Epithelial cell of proximal tubule (primary cell): ENCODE measurements around the gene GPC4. TPM values are rescaled to one million over a fixed set of nuclear protein-coding genes. Genes with fewer than 3 reads are reported as not detected.

Experiments used
- DNase-seq: peaks from one replicate; pipeline ENCODE4 v3.0.0-alpha.2; 2011; ENCODE audit warnings: low read depth
- H3K4me3 ChIP-seq: 2 replicates; pipeline ENCODE4 v1.5.1; 2011; ENCODE audit warnings: low read depth, mild to moderate bottlenecking, low read length
- total RNA-seq: library from RNA; depleted of rRNA; stranded (reverse); fragments of >200 nt; gene quantifications from 2 replicates; pipeline ENCODE4 v1.2.3, GENCODE V29; 2015
- TF ChIP-seq, protein P1 (sequence below): conservative IDR thresholded peaks from 2 replicates; pipeline ENCODE4 v1.5.1; 2012; ENCODE audit warnings: low read depth, mild to moderate bottlenecking, low read length

The GPC4 gene
- total RNA-seq, 1 donor from 2014 or later, result 14.2 TPM

GRCh38 chrX:133307637-133308498 is 107.4 kb downstream of the GPC4 start:
- DNase-seq, result no peak
- TF ChIP-seq, protein P1, sequence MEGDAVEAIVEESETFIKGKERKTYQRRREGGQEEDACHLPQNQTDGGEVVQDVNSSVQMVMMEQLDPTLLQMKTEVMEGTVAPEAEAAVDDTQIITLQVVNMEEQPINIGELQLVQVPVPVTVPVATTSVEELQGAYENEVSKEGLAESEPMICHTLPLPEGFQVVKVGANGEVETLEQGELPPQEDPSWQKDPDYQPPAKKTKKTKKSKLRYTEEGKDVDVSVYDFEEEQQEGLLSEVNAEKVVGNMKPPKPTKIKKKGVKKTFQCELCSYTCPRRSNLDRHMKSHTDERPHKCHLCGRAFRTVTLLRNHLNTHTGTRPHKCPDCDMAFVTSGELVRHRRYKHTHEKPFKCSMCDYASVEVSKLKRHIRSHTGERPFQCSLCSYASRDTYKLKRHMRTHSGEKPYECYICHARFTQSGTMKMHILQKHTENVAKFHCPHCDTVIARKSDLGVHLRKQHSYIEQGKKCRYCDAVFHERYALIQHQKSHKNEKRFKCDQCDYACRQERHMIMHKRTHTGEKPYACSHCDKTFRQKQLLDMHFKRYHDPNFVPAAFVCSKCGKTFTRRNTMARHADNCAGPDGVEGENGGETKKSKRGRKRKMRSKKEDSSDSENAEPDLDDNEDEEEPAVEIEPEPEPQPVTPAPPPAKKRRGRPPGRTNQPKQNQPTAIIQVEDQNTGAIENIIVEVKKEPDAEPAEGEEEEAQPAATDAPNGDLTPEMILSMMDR, result no peak
- H3K4me3 ChIP-seq, result no peak overlapping the region

GRCh38 chrX:133307094-133307493 is 108.2 kb downstream of the GPC4 start:
- no peak overlapping the region for H3K4me3 ChIP-seq
- TF ChIP-seq, protein P1, result no peak
- no peak for DNase-seq

GRCh38 chrX:133306316-133306715 is 109.0 kb downstream of the GPC4 start:
- TF ChIP-seq, protein P1, result no peak
- DNase-seq, result no peak
- no peak overlapping the region for H3K4me3 ChIP-seq

GRCh38 chrX:133305348-133305747 is 109.9 kb downstream of the GPC4 start:
- no peak for DNase-seq
- TF ChIP-seq, protein P1, result no peak
- H3K4me3 ChIP-seq, result no peak overlapping the region

GRCh38 chrX:133302775-133303445 is 112.4 kb downstream of the GPC4 start:
- DNase-seq, result no peak
- no peak overlapping the region for H3K4me3 ChIP-seq
- TF ChIP-seq, protein P1, result no peak

GRCh38 chrX:133300591-133300990 is 114.7 kb downstream of the GPC4 start:
- TF ChIP-seq, protein P1, result no peak
- no peak overlapping the region for H3K4me3 ChIP-seq
- no peak for DNase-seq
